WTC11 (cell line): ENCODE results near the gene TBX4. TPM values are rescaled to one million over a fixed set of nuclear protein-coding genes. Genes with fewer than 3 reads are reported as not detected.

Source experiments
- ATAC-seq: fragments of 200-7000 bp; cut with Tn5 transposase; 2 replicates; pipeline ENCODE4 v1.10.0; 2021; ENCODE audit warnings: mild to moderate bottlenecking, moderate library complexity
- CTCF ChIA-PET: fragments of 300-600 bp; sonication (Branson Sonifier 250); formaldehyde crosslinking; loops from one replicate; lab custom pipeline; 2021; ENCODE audit warnings: antibody characterized with exemption; lab: Charles Lee
- POLR2A ChIA-PET: fragments of 350-600 bp; sonication (Branson Sonifier 250); formaldehyde crosslinking; loops from one replicate; lab custom pipeline; 2021; ENCODE audit warnings: antibody characterized with exemption; lab: Charles Lee
- DNase-seq: peaks from one replicate; pipeline ENCODE4 v3.0.0; 2021; ENCODE audit warnings: low spot score
- H3K27ac Mint-ChIP-seq: 2 replicates; pipeline ENCODE4 v1.8.0; 2021; ENCODE audit warnings: mixed read lengths
- H3K27me3 Mint-ChIP-seq: 2 replicates; pipeline ENCODE4 v1.8.0; 2021; ENCODE audit warnings: low read depth, mild to moderate bottlenecking, moderate library complexity, mixed read lengths
- H3K36me3 Mint-ChIP-seq: 2 replicates; pipeline ENCODE4 v1.8.0; 2021; ENCODE audit warnings: mixed read lengths
- H3K4me1 Mint-ChIP-seq: 2 replicates; pipeline ENCODE4 v1.8.0; 2022; ENCODE audit warnings: mixed read lengths
- H3K4me3 Mint-ChIP-seq: 2 replicates; pipeline ENCODE4 v1.8.0; 2021; ENCODE audit warnings: mild to moderate bottlenecking, moderate library complexity, mixed read lengths
- H3K9me3 Mint-ChIP-seq: 2 replicates; pipeline ENCODE4 v1.8.0; 2021; ENCODE audit warnings: mixed read lengths
- CBFB ChIP-seq: sonication (generic); formaldehyde crosslinking; IDR thresholded peaks from 2 replicates; pipeline ENCODE4 v1.8.1; 2022; ENCODE audit warnings: mild to moderate bottlenecking, low read depth, missing genetic modification reagents
- E2F1 ChIP-seq: sonication (generic); formaldehyde crosslinking; IDR thresholded peaks from 2 replicates; pipeline ENCODE4 v1.8.0; 2022; ENCODE audit warnings: mild to moderate bottlenecking, missing genetic modification reagents
- E2F5 ChIP-seq: sonication (generic); formaldehyde crosslinking; IDR thresholded peaks from 2 replicates; pipeline ENCODE4 v1.8.1; 2022; ENCODE audit warnings: mild to moderate bottlenecking, moderate library complexity, missing genetic modification reagents
- ESRRA ChIP-seq: sonication (generic); formaldehyde crosslinking; IDR thresholded peaks from 2 replicates; pipeline ENCODE4 v1.8.1; 2022; ENCODE audit warnings: mild to moderate bottlenecking, missing genetic modification reagents, borderline replicate concordance
- GABPB1 ChIP-seq: sonication (generic); formaldehyde crosslinking; IDR thresholded peaks from 2 replicates; pipeline ENCODE4 v1.8.1; 2023; ENCODE audit warnings: mild to moderate bottlenecking, missing genetic modification reagents
- MYBL2 ChIP-seq: sonication (generic); formaldehyde crosslinking; IDR thresholded peaks from 2 replicates; pipeline ENCODE4 v1.8.1; 2023; ENCODE audit warnings: mild to moderate bottlenecking, moderate library complexity, missing genetic modification reagents
- SMAD3 ChIP-seq: sonication (generic); formaldehyde crosslinking; IDR thresholded peaks from 2 replicates; pipeline ENCODE4 v1.8.0; 2022; ENCODE audit warnings: missing genetic modification reagents, mild to moderate bottlenecking, borderline replicate concordance
- USF1 ChIP-seq: sonication (generic); formaldehyde crosslinking; IDR thresholded peaks from 2 replicates; pipeline ENCODE4 v1.8.0; 2022; ENCODE audit warnings: mild to moderate bottlenecking, missing genetic modification reagents
- USF2 ChIP-seq: sonication (generic); formaldehyde crosslinking; IDR thresholded peaks from 2 replicates; pipeline ENCODE4 v1.8.1; 2023; ENCODE audit warnings: mild to moderate bottlenecking, missing genetic modification reagents, moderate library complexity
- ZNF396 ChIP-seq: fragments of 250-450 bp; sonication (Bioruptor Pico); IDR thresholded peaks from 2 replicates; pipeline ENCODE4 v1.8.0; 2021; ENCODE audit warnings: mild to moderate bottlenecking, moderate library complexity, borderline replicate concordance
- ZNF425 ChIP-seq: fragments of 250-450 bp; sonication (Bioruptor Pico); conservative IDR thresholded peaks from 2 replicates; pipeline ENCODE4 v1.9.0; 2021; ENCODE audit warnings: mild to moderate bottlenecking
- total RNA-seq: library from RNA; stranded (reverse); gene quantifications from 3 replicates; pipeline ENCODE4 v1.2.3, GENCODE V29; 2021
- TF ChIP-seq, protein P1 (sequence below): sonication (generic); formaldehyde crosslinking; IDR thresholded peaks from 2 replicates; pipeline ENCODE4 v1.8.0; 2022; ENCODE audit warnings: missing genetic modification reagents
- TF ChIP-seq, protein P2 (sequence below): fragments of 250-450 bp; sonication (Bioruptor Pico); IDR thresholded peaks from 2 replicates; pipeline ENCODE4 v2.1.2; 2022; ENCODE audit warnings: mild to moderate bottlenecking, moderate library complexity
- TF ChIP-seq, protein P3 (sequence below): sonication (generic); formaldehyde crosslinking; IDR thresholded peaks from 2 replicates; pipeline ENCODE4 v1.8.1; 2022; ENCODE audit warnings: missing genetic modification reagents, borderline replicate concordance

Gene TBX4
- total RNA-seq, 1 experiment from 2014 or later, result not detected

GRCh38 chr17:61442136-61442775, 10.0 kb upstream of the TBX4 start (continued):
- TF ChIP-seq E2F1 (CRISPR knock-in tag), result no peak
- TF ChIP-seq GABPB1 (CRISPR knock-in tag), result no peak
- TF ChIP-seq CBFB, result no peak
- TF ChIP-seq, all 79 proteins: peak for 0

DNA sequence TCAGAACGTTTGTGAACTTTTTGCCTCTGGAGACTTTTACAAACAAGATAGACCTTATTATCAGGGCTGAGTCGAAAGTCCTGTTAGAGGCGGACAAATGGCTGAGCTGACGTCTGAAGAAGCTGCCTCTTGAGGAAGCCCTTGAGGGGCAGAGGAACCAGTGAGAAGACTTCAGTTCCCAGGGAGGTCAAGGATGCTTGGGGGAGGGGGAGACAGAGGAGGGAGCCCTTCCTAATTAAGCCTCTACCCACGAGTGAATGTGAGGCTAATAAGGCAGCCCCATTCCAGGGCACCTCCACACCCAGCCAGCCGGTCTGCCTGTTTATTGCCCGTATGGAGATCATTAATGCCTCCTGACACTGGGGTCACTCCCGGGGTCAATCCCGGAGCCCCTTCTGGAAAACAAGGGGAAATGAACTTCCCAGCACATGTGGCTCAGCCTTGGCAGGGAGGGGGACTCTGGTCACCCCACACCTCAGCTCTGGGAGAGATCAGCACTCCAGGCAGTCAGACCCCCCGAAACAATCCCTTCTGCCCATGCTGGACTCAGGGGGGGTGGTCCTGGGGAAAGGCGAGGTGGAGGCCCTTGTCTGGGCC, 9.2 kb upstream of the TBX4 start:
- H3K9me3 Mint-ChIP-seq, result 0 out of 2 replicates have a peak, but pooled peaks cover 3% of the 10 kb centered on the region
- peaks cover 43% of the 10 kb centered on the region for H3K27me3 Mint-ChIP-seq
- TF ChIP-seq GABPB1 (CRISPR knock-in tag) (no peak), E2F1 (CRISPR knock-in tag) (no peak), ZNF396 (CRISPR knock-in tag) (no peak), E2F5 (CRISPR knock-in tag) (no peak), ESRRA (CRISPR knock-in tag) (no peak), MYBL2 (CRISPR knock-in tag) (no peak), SMAD3 (no peak), USF1 (CRISPR knock-in tag) (no peak), USF2 (no peak), ZNF425 (CRISPR knock-in tag) (no peak)
- TF ChIP-seq, protein P1, sequence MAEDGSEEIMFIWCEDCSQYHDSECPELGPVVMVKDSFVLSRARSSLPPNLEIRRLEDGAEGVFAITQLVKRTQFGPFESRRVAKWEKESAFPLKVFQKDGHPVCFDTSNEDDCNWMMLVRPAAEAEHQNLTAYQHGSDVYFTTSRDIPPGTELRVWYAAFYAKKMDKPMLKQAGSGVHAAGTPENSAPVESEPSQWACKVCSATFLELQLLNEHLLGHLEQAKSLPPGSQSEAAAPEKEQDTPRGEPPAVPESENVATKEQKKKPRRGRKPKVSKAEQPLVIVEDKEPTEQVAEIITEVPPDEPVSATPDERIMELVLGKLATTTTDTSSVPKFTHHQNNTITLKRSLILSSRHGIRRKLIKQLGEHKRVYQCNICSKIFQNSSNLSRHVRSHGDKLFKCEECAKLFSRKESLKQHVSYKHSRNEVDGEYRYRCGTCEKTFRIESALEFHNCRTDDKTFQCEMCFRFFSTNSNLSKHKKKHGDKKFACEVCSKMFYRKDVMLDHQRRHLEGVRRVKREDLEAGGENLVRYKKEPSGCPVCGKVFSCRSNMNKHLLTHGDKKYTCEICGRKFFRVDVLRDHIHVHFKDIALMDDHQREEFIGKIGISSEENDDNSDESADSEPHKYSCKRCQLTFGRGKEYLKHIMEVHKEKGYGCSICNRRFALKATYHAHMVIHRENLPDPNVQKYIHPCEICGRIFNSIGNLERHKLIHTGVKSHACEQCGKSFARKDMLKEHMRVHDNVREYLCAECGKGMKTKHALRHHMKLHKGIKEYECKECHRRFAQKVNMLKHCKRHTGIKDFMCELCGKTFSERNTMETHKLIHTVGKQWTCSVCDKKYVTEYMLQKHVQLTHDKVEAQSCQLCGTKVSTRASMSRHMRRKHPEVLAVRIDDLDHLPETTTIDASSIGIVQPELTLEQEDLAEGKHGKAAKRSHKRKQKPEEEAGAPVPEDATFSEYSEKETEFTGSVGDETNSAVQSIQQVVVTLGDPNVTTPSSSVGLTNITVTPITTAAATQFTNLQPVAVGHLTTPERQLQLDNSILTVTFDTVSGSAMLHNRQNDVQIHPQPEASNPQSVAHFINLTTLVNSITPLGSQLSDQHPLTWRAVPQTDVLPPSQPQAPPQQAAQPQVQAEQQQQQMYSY, result no peak
- TF ChIP-seq, protein P2, sequence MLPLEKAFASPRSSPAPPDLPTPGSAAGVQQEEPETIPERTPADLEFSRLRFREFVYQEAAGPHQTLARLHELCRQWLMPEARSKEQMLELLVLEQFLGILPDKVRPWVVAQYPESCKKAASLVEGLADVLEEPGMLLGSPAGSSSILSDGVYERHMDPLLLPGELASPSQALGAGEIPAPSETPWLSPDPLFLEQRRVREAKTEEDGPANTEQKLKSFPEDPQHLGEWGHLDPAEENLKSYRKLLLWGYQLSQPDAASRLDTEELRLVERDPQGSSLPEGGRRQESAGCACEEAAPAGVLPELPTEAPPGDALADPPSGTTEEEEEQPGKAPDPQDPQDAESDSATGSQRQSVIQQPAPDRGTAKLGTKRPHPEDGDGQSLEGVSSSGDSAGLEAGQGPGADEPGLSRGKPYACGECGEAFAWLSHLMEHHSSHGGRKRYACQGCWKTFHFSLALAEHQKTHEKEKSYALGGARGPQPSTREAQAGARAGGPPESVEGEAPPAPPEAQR, result no peak
- TF ChIP-seq, protein P3, sequence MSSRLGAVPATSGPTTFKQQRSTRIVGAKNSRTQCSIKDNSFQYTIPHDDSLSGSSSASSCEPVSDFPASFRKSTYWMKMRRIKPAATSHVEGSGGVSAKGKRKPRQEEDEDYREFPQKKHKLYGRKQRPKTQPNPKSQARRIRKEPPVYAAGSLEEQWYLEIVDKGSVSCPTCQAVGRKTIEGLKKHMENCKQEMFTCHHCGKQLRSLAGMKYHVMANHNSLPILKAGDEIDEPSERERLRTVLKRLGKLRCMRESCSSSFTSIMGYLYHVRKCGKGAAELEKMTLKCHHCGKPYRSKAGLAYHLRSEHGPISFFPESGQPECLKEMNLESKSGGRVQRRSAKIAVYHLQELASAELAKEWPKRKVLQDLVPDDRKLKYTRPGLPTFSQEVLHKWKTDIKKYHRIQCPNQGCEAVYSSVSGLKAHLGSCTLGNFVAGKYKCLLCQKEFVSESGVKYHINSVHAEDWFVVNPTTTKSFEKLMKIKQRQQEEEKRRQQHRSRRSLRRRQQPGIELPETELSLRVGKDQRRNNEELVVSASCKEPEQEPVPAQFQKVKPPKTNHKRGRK, result no peak
- DNase-seq (no peak), ATAC-seq (no peak)
- H3K4me1 Mint-ChIP-seq, result peaks cover 20% of the 10 kb centered on the region
- no peak overlapping the region for H3K4me3 Mint-ChIP-seq
- H3K36me3 Mint-ChIP-seq, result no peaks in the 10 kb centered on the region
- ChIA-PET CTCF (interaction anchor here (0.8 to 1.8 kb wide), 6 partner anchors 16 to 132 kb away, joined by 3 to 6 read pairs (median 4); no protein-coding TSS in a partner anchor), POLR2A (no interaction called here)
- no peak overlapping the region for H3K27ac Mint-ChIP-seq
